ENCODE results near the gene RALY.

GRCh38 chr20:33971147-33971975 lies 22.4 kb upstream of the RALY start:
- no peak for TF ChIP-seq RAD21 (conservative IDR thresholded peaks at IDR 0.05 in 1 of 2, IDR thresholded peaks at IDR 0.05 in 1 of 2)
- no peak for TF ChIP-seq CTCF (IDR thresholded peaks at IDR 0.05)
- TF ChIP-seq PBX3 (IDR thresholded peaks at IDR 0.05): no peak
- no peak for TF ChIP-seq HDAC2 (IDR thresholded peaks at IDR 0.05)
